NCI-H748 (cell line): ENCODE measurements around the gene PDE1A.

Source experiments
- DNase-seq: peaks from one replicate; lab custom pipeline; 2025; ENCODE audit not compliant: unreplicated experiment; lab: John Stamatoyannopoulos, UW

The PDE1A gene

GRCh38 chr2:182359027-182359989, 67.5 kb downstream of the PDE1A start:
- no peak for DNase-seq

DNA sequence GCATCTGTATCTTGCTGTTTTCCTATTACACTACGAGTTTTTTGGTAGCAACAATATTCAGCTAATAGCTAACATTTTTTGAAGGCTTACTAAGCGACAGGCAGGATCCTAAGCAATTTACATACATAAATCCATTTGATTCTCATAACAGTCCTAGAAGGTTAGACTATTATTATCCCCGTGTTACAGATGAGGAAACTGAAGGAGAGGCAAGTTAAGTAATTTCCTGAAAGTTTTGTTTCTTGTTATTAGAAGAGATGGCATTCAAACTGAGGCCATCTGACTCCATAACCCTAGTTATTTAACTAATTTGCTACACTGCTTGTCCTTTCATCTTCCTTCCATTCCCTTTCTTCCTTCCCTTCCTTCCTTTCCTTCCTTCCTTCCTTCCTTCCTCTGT, 68.2 kb downstream of the PDE1A start:
- no peak for DNase-seq

GRCh38 chr2:182355815-182356214, 71.0 kb downstream of the PDE1A start:
- no peak for DNase-seq

- DNase-seq = no peak
Measured at GRCh38 chr2:182351427-182351826, 75.4 kb downstream of the PDE1A start.

GRCh38 chr2:182349268-182349667, 77.6 kb downstream of the PDE1A start:
- no peak for DNase-seq

GRCh38 chr2:182345384-182345783, 81.5 kb downstream of the PDE1A start:
- DNase-seq = no peak

DNA sequence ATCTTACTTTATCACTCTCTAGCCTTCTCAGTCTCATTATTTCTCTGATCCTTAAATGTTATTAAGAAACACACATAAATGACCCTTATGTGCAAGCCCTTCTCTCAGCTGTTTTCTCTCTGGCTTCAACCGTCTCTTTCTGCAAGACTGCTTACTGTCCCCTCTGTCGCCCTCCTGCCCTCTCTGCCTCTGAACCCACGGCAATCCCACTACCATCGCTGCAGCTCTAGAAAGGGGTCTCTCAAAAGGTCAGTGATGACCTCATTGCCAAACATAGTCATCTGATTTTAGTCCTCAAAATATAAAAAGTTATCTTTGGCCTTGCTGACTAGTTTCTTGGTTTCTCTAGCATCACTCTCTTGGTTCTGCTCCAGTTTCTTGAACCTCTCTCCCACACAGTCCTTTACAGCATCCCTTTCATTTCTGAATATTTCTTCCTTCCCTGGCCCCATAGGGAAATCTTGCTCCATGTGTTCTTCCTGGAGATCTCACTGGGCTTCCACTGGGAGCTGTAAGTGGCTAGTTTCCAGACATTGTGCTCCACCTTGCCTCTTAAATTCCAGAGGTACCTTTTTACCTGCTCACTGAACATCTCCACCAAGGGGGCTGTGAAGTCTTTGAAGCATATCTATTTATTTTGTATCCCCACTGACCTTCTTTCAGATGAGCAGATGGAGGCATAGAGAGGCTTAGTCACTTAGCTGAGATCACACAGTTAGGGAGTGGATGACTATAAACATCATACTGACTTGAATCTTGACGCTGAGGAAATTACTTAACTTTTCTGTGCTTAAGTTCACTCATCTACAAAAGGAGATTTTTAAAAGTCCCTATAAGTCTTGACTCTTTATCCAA, 96.2 kb downstream of the PDE1A start:
- DNase-seq = no peak

- no peak for DNase-seq
Measured at GRCh38 chr2:182324665-182325064, 102.2 kb downstream of the PDE1A start.

DNA sequence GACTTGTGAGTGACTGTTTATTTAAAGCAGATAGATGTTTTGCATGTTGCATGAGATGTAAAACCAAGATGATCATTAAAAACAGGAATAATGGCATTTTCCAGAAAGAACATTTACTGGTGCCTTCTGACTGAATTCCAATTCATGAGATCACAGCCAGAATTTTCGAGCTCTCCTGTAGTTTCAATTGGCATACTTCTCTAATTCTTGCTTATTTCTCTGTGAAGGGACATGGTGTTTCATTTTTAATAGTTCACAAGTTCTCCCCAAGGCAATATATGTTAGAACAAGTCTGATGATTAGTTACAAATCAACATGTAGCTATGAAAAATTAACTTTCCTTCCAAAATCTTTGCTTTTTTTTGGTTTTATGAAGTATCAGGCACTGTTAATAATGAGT, 105.7 kb downstream of the PDE1A start:
- DNase-seq = no peak

GRCh38 chr2:182319556-182320505, 107.0 kb downstream of the PDE1A start:
- peak; percentile 41 for DNase-seq

GRCh38 chr2:182318466-182319220, 108.2 kb downstream of the PDE1A start:
- no peak for DNase-seq

DNA sequence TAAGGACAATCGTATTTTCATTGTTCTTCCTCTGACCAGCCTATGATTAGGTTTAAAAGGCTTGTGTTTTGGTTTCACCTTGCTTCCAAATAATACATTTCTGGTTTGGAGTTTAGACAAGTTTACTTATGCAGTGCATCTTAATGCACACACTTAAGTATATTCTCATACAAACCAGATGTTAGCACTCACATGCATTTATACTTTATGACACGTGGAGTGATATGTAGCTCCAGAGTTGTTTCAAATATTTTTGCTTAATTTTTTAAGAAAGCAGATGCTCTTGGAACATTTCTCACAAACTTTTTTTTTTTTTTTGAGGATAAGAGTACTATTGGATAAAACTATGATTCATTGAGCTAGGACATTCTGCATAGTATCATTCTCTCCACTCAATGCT, 109.9 kb downstream of the PDE1A start:
- no peak for DNase-seq

DNA sequence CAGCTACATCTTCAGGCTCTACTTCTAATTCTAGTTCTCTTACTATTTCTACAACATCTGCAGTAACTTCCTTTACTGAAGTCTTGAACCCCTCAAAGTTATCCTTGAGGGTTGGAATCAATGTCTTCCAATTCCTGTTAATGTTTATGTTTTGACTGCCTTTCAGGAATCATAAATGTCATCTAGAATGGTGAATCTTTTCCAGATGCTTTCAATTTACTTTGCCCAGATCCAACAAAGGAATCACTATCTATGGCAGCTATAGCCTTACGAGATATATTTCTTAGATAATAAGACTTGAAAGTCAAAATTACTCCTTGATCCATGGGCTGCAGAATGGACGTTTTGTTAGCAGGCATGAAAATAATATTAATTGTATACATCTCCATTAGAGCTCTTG, 123.9 kb downstream of the PDE1A start:
- no peak for DNase-seq

- no peak for DNase-seq
Measured at GRCh38 chr2:182302174-182302573, 124.7 kb downstream of the PDE1A start.

DNA sequence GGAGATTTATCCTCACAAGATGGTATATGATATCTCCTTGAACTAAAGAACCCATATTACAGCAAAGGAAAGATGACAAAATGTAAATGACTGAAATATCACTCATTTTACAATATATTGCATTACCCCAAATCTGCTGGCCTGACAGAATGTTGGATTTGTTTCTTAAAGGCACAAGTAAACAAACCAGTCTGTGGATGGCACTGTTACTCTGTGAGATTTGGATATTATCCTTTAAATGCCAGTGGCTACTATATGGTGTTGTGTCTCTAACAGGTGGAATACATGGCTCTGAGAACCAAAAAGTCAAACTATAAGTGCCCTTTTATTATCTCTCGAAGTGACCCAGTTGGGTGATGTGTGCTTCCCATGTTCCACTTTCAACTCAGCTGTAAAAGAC, 125.7 kb downstream of the PDE1A start:
- DNase-seq = peak; percentile 56

GRCh38 chr2:182300608-182301007, 126.2 kb downstream of the PDE1A start:
- DNase-seq = peak; percentile 82

DNA sequence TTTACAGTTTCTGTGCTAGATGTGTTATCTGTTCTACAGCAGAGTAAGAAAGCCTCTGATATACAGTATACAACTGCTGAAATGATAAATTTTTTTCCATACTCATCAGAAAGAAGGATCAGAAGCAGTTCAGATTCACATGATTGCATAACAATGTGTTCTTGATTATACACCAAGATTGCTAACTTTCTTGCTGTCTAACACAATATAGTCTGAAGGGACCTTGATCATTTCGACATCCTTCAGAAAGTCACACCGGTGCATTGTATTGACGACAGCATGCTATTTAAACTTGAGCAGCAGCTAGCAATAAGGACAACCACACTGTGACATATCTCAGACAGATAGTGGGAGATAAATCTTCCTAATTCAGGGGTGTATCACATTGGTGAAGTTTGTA, 127.2 kb downstream of the PDE1A start:
- DNase-seq = no peak

GRCh38 chr2:182298456-182298855, 128.4 kb downstream of the PDE1A start:
- DNase-seq = no peak

DNA sequence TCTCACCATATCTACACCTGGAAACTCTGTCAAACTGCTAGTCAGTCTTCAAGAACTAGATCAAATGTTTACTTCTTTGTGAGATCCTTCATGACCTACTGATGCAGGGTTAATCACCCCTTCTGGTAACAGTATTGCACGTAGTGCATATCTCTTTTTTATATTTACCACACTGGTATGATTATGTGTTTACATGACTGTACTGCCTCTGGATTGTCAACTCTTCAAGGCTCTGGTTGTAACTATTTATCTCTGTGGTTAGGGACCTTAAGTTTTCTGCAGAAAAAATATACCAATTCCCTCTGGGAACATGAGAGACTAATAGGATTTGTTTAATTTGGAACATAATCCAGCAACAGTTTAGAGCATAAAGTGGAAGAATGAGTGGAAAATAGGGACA, 135.5 kb downstream of the PDE1A start:
- no peak for DNase-seq

DNA sequence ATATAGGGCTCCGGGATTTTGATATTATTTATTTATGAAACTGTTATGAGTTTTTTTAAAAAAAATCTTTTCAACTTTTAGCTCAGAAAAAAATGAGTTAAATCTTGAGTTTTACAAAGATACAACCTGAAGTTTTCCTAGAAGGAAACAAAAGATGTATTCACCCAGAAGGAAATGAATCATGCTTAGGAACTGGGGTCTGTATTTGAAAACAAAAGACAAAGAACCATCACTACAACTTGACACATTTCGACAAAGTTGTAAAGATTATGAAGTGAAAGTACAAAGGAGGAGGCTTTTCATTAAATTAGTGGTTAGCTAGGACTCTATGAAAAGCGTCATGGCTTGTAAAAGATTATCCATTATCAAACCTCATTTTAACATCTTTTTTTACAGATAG, 143.3 kb downstream of the PDE1A start:
- no peak for DNase-seq
